SK-N-SH treated with all-trans-retinoic acid at 6 μM for 48 hours (cell line): ENCODE data around the gene PFDN5.
"Not testable (repeated sequence)": the region's sequence is repeated elsewhere in the genome, so short reads cannot be mapped to it uniquely, and the experiment has no call there.

ENCODE experiments used
- ARNTL ChIP-seq: fragments of 450-650 bp; formaldehyde crosslinking; IDR thresholded peaks from 2 replicates; pipeline ENCODE4 v1.5.0; 2020; ENCODE audit warnings: low read depth, mild to moderate bottlenecking, moderate library complexity, borderline replicate concordance
- BACH2 ChIP-seq: fragments of 250-450 bp; sonication (Bioruptor Pico); IDR thresholded peaks from 2 replicates; pipeline ENCODE4 v1.9.0; 2021; ENCODE audit warnings: mild to moderate bottlenecking, borderline replicate concordance
- ISL1 ChIP-seq: fragments of 250-450 bp; sonication (Bioruptor Pico); IDR thresholded peaks from 2 replicates; pipeline ENCODE4 v2.1.2; 2022; ENCODE audit warnings: mild to moderate bottlenecking, moderate library complexity
- PPARA ChIP-seq: fragments of 250-450 bp; sonication (Bioruptor Pico); IDR thresholded peaks from 2 replicates; pipeline ENCODE4 v1.5.0; 2020; ENCODE audit warnings: mild to moderate bottlenecking, borderline replicate concordance
- RARB ChIP-seq: fragments of 250-450 bp; sonication (Bioruptor Pico); IDR thresholded peaks from 2 replicates; pipeline ENCODE4 v1.8.0; 2021; ENCODE audit warnings: mild to moderate bottlenecking, moderate library complexity
- TOX ChIP-seq: fragments of 250-450 bp; sonication (Bioruptor Pico); IDR thresholded peaks from 2 replicates; pipeline ENCODE4 v1.8.0; 2021; ENCODE audit warnings: mild to moderate bottlenecking, moderate library complexity, borderline replicate concordance
- ZC3H10 ChIP-seq: fragments of 250-450 bp; sonication (Bioruptor Pico); IDR thresholded peaks from 2 replicates; pipeline ENCODE4 v1.5.1; 2021; ENCODE audit warnings: mild to moderate bottlenecking, moderate library complexity
- ZFP3 ChIP-seq: fragments of 250-450 bp; sonication (Bioruptor Pico); IDR thresholded peaks from 2 replicates; pipeline ENCODE4 v1.5.0; 2020; ENCODE audit warnings: mild to moderate bottlenecking, moderate library complexity
- ZFP30 ChIP-seq: fragments of 450-650 bp; formaldehyde crosslinking; IDR thresholded peaks from 2 replicates; pipeline ENCODE4 v1.5.0; 2022; ENCODE audit warnings: mild to moderate bottlenecking, moderate library complexity
- ZNF70 ChIP-seq: fragments of 450-650 bp; formaldehyde crosslinking; IDR thresholded peaks from 2 replicates; pipeline ENCODE4 v1.5.0; 2020; ENCODE audit warnings: mild to moderate bottlenecking, moderate library complexity
- TF ChIP-seq, protein P1 (sequence below): fragments of 250-450 bp; sonication (Bioruptor Pico); IDR thresholded peaks from 2 replicates; pipeline ENCODE4 v1.5.1; 2021; ENCODE audit warnings: mild to moderate bottlenecking, moderate library complexity
- TF ChIP-seq, protein P2 (sequence below): fragments of 250-450 bp; sonication (Bioruptor Pico); IDR thresholded peaks from 2 replicates; pipeline ENCODE4 v1.8.0; 2020; ENCODE audit warnings: mild to moderate bottlenecking, moderate library complexity, borderline replicate concordance
- TF ChIP-seq, protein P3 (sequence below): fragments of 250-450 bp; sonication (Bioruptor Pico); IDR thresholded peaks from 2 replicates; pipeline ENCODE4 v1.5.0; 2020; ENCODE audit warnings: mild to moderate bottlenecking, moderate library complexity
- TF ChIP-seq, protein P4 (sequence below): fragments of 250-450 bp; sonication (Bioruptor Pico); IDR thresholded peaks from 2 replicates; pipeline ENCODE4 v1.5.1; 2020; ENCODE audit warnings: low read depth, mild to moderate bottlenecking, moderate library complexity

DNA sequence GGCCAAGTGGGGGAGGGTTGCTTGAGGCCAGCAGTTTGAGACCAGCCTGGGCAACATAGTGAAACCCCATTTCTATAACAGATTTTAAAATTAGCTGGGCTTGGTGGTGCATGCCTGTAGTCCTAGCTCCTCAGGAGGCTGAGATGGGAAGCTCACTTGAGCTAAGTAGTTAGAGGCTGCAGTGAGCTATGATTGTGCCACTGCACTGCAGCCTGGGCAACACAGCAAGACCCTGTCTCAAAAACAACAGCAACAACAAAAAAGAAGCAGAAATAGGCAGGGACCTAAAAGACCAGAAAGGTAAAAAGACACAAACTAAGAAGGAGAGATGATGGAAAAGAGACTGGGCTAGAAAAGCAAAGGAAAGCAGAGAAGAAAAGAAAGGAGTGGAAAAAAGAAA is 37.0 kb downstream of the PFDN5 start:
- TF ChIP-seq, protein P1, sequence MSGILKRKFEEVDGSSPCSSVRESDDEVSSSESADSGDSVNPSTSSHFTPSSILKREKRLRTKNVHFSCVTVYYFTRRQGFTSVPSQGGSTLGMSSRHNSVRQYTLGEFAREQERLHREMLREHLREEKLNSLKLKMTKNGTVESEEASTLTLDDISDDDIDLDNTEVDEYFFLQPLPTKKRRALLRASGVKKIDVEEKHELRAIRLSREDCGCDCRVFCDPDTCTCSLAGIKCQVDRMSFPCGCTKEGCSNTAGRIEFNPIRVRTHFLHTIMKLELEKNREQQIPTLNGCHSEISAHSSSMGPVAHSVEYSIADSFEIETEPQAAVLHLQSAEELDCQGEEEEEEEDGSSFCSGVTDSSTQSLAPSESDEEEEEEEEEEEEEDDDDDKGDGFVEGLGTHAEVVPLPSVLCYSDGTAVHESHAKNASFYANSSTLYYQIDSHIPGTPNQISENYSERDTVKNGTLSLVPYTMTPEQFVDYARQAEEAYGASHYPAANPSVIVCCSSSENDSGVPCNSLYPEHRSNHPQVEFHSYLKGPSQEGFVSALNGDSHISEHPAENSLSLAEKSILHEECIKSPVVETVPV (CRISPR knock-in tag) = not testable (repeated sequence)
- TF ChIP-seq, protein P2, sequence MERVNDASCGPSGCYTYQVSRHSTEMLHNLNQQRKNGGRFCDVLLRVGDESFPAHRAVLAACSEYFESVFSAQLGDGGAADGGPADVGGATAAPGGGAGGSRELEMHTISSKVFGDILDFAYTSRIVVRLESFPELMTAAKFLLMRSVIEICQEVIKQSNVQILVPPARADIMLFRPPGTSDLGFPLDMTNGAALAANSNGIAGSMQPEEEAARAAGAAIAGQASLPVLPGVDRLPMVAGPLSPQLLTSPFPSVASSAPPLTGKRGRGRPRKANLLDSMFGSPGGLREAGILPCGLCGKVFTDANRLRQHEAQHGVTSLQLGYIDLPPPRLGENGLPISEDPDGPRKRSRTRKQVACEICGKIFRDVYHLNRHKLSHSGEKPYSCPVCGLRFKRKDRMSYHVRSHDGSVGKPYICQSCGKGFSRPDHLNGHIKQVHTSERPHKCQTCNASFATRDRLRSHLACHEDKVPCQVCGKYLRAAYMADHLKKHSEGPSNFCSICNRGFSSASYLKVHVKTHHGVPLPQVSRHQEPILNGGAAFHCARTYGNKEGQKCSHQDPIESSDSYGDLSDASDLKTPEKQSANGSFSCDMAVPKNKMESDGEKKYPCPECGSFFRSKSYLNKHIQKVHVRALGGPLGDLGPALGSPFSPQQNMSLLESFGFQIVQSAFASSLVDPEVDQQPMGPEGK (CRISPR knock-in tag) = not testable (repeated sequence)
- not testable (repeated sequence) for TF ChIP-seq ZFP30 (CRISPR knock-in tag); TOX (CRISPR knock-in tag); ZFP3 (CRISPR knock-in tag); RARB; ISL1 (CRISPR knock-in tag); ZNF70 (CRISPR knock-in tag); ZC3H10 (CRISPR knock-in tag); ARNTL (CRISPR knock-in tag); PPARA (CRISPR knock-in tag); BACH2 (CRISPR knock-in tag)
- TF ChIP-seq, protein P3, sequence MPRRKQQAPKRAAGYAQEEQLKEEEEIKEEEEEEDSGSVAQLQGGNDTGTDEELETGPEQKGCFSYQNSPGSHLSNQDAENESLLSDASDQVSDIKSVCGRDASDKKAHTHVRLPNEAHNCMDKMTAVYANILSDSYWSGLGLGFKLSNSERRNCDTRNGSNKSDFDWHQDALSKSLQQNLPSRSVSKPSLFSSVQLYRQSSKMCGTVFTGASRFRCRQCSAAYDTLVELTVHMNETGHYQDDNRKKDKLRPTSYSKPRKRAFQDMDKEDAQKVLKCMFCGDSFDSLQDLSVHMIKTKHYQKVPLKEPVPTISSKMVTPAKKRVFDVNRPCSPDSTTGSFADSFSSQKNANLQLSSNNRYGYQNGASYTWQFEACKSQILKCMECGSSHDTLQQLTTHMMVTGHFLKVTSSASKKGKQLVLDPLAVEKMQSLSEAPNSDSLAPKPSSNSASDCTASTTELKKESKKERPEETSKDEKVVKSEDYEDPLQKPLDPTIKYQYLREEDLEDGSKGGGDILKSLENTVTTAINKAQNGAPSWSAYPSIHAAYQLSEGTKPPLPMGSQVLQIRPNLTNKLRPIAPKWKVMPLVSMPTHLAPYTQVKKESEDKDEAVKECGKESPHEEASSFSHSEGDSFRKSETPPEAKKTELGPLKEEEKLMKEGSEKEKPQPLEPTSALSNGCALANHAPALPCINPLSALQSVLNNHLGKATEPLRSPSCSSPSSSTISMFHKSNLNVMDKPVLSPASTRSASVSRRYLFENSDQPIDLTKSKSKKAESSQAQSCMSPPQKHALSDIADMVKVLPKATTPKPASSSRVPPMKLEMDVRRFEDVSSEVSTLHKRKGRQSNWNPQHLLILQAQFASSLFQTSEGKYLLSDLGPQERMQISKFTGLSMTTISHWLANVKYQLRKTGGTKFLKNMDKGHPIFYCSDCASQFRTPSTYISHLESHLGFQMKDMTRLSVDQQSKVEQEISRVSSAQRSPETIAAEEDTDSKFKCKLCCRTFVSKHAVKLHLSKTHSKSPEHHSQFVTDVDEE = not testable (repeated sequence)
- TF ChIP-seq, protein P4, sequence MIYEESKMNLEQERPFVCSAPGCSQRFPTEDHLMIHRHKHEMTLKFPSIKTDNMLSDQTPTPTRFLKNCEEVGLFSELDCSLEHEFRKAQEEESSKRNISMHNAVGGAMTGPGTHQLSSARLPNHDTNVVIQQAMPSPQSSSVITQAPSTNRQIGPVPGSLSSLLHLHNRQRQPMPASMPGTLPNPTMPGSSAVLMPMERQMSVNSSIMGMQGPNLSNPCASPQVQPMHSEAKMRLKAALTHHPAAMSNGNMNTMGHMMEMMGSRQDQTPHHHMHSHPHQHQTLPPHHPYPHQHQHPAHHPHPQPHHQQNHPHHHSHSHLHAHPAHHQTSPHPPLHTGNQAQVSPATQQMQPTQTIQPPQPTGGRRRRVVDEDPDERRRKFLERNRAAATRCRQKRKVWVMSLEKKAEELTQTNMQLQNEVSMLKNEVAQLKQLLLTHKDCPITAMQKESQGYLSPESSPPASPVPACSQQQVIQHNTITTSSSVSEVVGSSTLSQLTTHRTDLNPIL = not testable (repeated sequence)
